H1 (cell line): ENCODE results near the gene AK5. TPM values are rescaled to one million over a fixed set of nuclear protein-coding genes. Genes with fewer than 3 reads are reported as not detected.

Source experiments
- CTCF ChIA-PET: fragments of 300-600 bp; sonication (Branson Sonifier 250); formaldehyde crosslinking; loops from one replicate; lab custom pipeline; 2021; ENCODE audit not compliant: partially characterized antibody; lab: Charles Lee
- POLR2A ChIA-PET: fragments of 300-600 bp; sonication (Branson Sonifier 250); formaldehyde crosslinking; loops from one replicate; lab custom pipeline; 2021; ENCODE audit warnings: inconsistent platforms; ENCODE audit not compliant: partially characterized antibody; lab: Charles Lee
- DNase-seq, 2 experiments: peaks; one replicate each; pipeline versions ENCODE4 v3.0.0 to v3.0.0-alpha.2; 2010 to 2022; ENCODE audit warnings: low spot score in 2 of 2, low read depth in 1 of 2, mixed read lengths in 1 of 2
- FAIRE-seq: peaks from 2 replicates; lab custom pipeline; 2011; peaks lifted over from hg19 to GRCh38; lab: Jason Lieb, UNC
- H2AFZ ChIP-seq: 2 replicates; pipeline ENCODE4 v1.8.1; 2012; ENCODE audit warnings: low read length, inconsistent platforms
- H2AK5ac ChIP-seq: 2 replicates; pipeline ENCODE4 v1.6.1; 2013; ENCODE audit warnings: low read depth, low read length
- H2BK120ac ChIP-seq: replicated peaks from 2 replicates; pipeline ENCODE3; 2013; ENCODE audit warnings: low read depth, low read length, inconsistent platforms
- H2BK12ac ChIP-seq: 2 replicates; pipeline ENCODE4 v1.6.1; 2013; ENCODE audit warnings: low read depth, low read length
- H2BK15ac ChIP-seq: 2 replicates; pipeline ENCODE4 v1.6.1; 2013; ENCODE audit warnings: low read length
- H2BK20ac ChIP-seq: 2 replicates; pipeline ENCODE4 v1.6.1; 2013; ENCODE audit warnings: low read length
- H2BK5ac ChIP-seq: 2 replicates; pipeline ENCODE4 v1.6.1; 2013; ENCODE audit warnings: low read depth, low read length
- H3K14ac ChIP-seq: 2 replicates; pipeline ENCODE4 v1.6.1; 2013; ENCODE audit warnings: inconsistent platforms; ENCODE audit not compliant: insufficient read length
- H3K18ac ChIP-seq: 2 replicates; pipeline ENCODE4 v1.6.1; 2013; ENCODE audit warnings: low read length; ENCODE audit errors: extremely low read depth
- H3K23ac ChIP-seq: 2 replicates; pipeline ENCODE4 v1.6.1; 2013; ENCODE audit warnings: inconsistent platforms; ENCODE audit not compliant: insufficient read length
- H3K23me2 ChIP-seq: 2 replicates; pipeline ENCODE4 v1.6.1; 2013; ENCODE audit warnings: low read depth, low read length
- H3K27ac ChIP-seq: 2 replicates; pipeline ENCODE4 v1.6.1; 2011; ENCODE audit warnings: low read depth, low read length, inconsistent platforms
- H3K27me3 ChIP-seq, 4 experiments: replicated peaks in 1 of 4; 1 replicate in 1 of 4; 2 replicates in 3 of 4; pipeline versions ENCODE4 v1.6.1 to v1.8.1; 2011 to 2013; ENCODE audit warnings: low read length in 3 of 4, mild to moderate bottlenecking in 3 of 4, inconsistent platforms in 2 of 4, mixed read lengths in 2 of 4, moderate library complexity in 1 of 4; ENCODE audit not compliant: control insufficient read depth in 3 of 4, insufficient read depth in 3 of 4; ENCODE audit errors: extremely low read depth in 1 of 4
- H3K36me3 ChIP-seq, 4 experiments: 2 replicates each; pipeline versions ENCODE4 v1.6.1 to v1.8.1; 2011 to 2013; ENCODE audit warnings: mild to moderate bottlenecking in 4 of 4, low read length in 3 of 4, moderate library complexity in 2 of 4, control low read depth in 1 of 4, inconsistent platforms in 1 of 4; ENCODE audit not compliant: insufficient read depth in 4 of 4, control insufficient read depth in 2 of 4
- H3K4ac ChIP-seq: replicated peaks from 2 replicates; pipeline ENCODE3; 2013; ENCODE audit warnings: low read length, low read depth, mixed read lengths, inconsistent platforms; ENCODE audit not compliant: insufficient read length
- H3K4me1 ChIP-seq, 4 experiments: replicated peaks in 1 of 4; 1 replicate in 1 of 4; 2 replicates in 3 of 4; pipeline versions ENCODE4 v1.6.1 to v1.8.1; 2011 to 2013; ENCODE audit warnings: low read length in 3 of 4, inconsistent platforms in 2 of 4, mixed read lengths in 1 of 4; ENCODE audit not compliant: insufficient read depth in 4 of 4, control insufficient read depth in 3 of 4
- H3K4me2 ChIP-seq, 2 experiments: 2 replicates each; pipeline versions ENCODE4 v1.6.1 to v1.8.1; 2011 to 2013; ENCODE audit warnings: low read depth in 2 of 2, low read length in 2 of 2, control low read depth in 1 of 2, inconsistent platforms in 1 of 2, mild to moderate bottlenecking in 1 of 2; ENCODE audit not compliant: insufficient read depth in 1 of 2
- H3K4me3 ChIP-seq, 4 experiments: fragments of 200-600, 300-600 bp in 1 of 4; sonication (generic), shearing (Covaris generic), sonication (Bioruptor Twin) in 1 of 4; 2 replicates each; pipeline versions ENCODE4 v1.5.1 to v1.8.1; 2011 to 2016; ENCODE audit warnings: low read length in 4 of 4, low read depth in 3 of 4, control low read depth in 2 of 4, inconsistent platforms in 2 of 4, mild to moderate bottlenecking in 2 of 4, mixed read lengths in 1 of 4, moderate library complexity in 1 of 4; ENCODE audit not compliant: insufficient read depth in 2 of 4; ENCODE audit errors: extremely low read depth in 1 of 4
- H3K56ac ChIP-seq: replicated peaks from 2 replicates; pipeline ENCODE3; 2013; ENCODE audit warnings: low read depth, mild to moderate bottlenecking, mixed read lengths, low read length, inconsistent platforms; ENCODE audit not compliant: insufficient read length
- H3K79me1 ChIP-seq: 2 replicates; pipeline ENCODE4 v1.6.1; 2013; ENCODE audit warnings: low read depth, low read length, control low read depth
- H3K79me2 ChIP-seq, 2 experiments: 2 replicates each; pipeline versions ENCODE4 v1.6.1 to v1.8.1; 2012 to 2013; ENCODE audit warnings: low read length in 2 of 2, mild to moderate bottlenecking in 2 of 2, inconsistent platforms in 1 of 2; ENCODE audit not compliant: insufficient read depth in 2 of 2, control insufficient read depth in 1 of 2
- H3K9ac ChIP-seq, 4 experiments: replicated peaks in 1 of 4; 1 replicate in 1 of 4; 2 replicates in 3 of 4; pipeline versions ENCODE4 v1.6.1 to v1.8.1; 2011 to 2013; ENCODE audit warnings: low read depth in 3 of 4, low read length in 3 of 4, control low read depth in 2 of 4, mild to moderate bottlenecking in 2 of 4, moderate library complexity in 2 of 4, inconsistent platforms in 1 of 4; ENCODE audit errors: extremely low read depth in 1 of 4
- H3K9me3 ChIP-seq, 2 experiments: 2 replicates each; pipeline versions ENCODE4 v1.6.1 to v1.8.1; 2012 to 2013; ENCODE audit warnings: mild to moderate bottlenecking in 2 of 2, moderate library complexity in 2 of 2, control low read depth in 1 of 2, inconsistent platforms in 1 of 2, low read depth in 1 of 2, low read length in 1 of 2, mixed read lengths in 1 of 2; ENCODE audit not compliant: insufficient read depth in 2 of 2
- H4K20me1 ChIP-seq, 2 experiments: replicated peaks in 1 of 2; 2 replicates each; pipeline versions ENCODE3 to v1.8.1; 2011 to 2013; ENCODE audit warnings: inconsistent platforms in 2 of 2, low read length in 2 of 2, mild to moderate bottlenecking in 1 of 2; ENCODE audit not compliant: insufficient read depth in 2 of 2, control insufficient read depth in 1 of 2
- H4K5ac ChIP-seq: 2 replicates; pipeline ENCODE4 v1.6.1; 2013; ENCODE audit warnings: low read length, low read depth, mixed read lengths, inconsistent platforms; ENCODE audit not compliant: insufficient read length
- H4K8ac ChIP-seq: 2 replicates; pipeline ENCODE4 v1.8.0; 2013; ENCODE audit warnings: mild to moderate bottlenecking, moderate library complexity, low read length, inconsistent platforms; ENCODE audit not compliant: insufficient read depth; ENCODE audit errors: extremely low read depth
- H4K91ac ChIP-seq: replicated peaks from 2 replicates; pipeline ENCODE3; 2013; ENCODE audit warnings: low read length, mixed read lengths, inconsistent platforms; ENCODE audit not compliant: insufficient read length
- CBX8 ChIP-seq: fragments of 300-800, 300-1000 bp; sonication (generic); IDR thresholded peaks from 2 replicates; pipeline ENCODE4 v1.7.1; 2016; ENCODE audit warnings: low read depth, low read length, borderline replicate concordance
- EP300 ChIP-seq, 2 experiments: IDR thresholded peaks; 1 replicate in 1 of 2; 2 replicates in 1 of 2; pipeline ENCODE4 v1.6.1; 2011 to 2012; ENCODE audit warnings: low read depth in 2 of 2, low read length in 2 of 2, mild to moderate bottlenecking in 2 of 2, borderline replicate concordance in 1 of 2, inconsistent platforms in 1 of 2, moderate library complexity in 1 of 2
- JUN ChIP-seq: IDR thresholded peaks from 2 replicates; pipeline ENCODE4 v1.6.1; 2011; ENCODE audit warnings: low read depth, mild to moderate bottlenecking, improper control_type of control experiment, low read length
- POU5F1 ChIP-seq: IDR thresholded peaks from 2 replicates; pipeline ENCODE4 v1.6.1; 2011; ENCODE audit warnings: low read depth, mild to moderate bottlenecking, low read length, moderate library complexity
- RXRA ChIP-seq: IDR thresholded peaks from 2 replicates; pipeline ENCODE4 v1.6.1; 2011; ENCODE audit warnings: low read depth, mild to moderate bottlenecking, low read length, moderate library complexity; ENCODE audit not compliant: insufficient read depth
- SP1 ChIP-seq: IDR thresholded peaks from 2 replicates; pipeline ENCODE4 v1.6.1; 2011; ENCODE audit warnings: low read depth, low read length
- SUZ12 ChIP-seq: fragments of 200-600 bp; sonication (generic); IDR thresholded peaks from 2 replicates; pipeline ENCODE4 v1.6.1; 2012; ENCODE audit warnings: mild to moderate bottlenecking, inconsistent platforms, low read length, moderate library complexity, mixed read lengths
- TAF7 ChIP-seq: optimal IDR thresholded peaks from 2 replicates; pipeline ENCODE3; 2011; ENCODE audit warnings: low read depth, mild to moderate bottlenecking, inconsistent platforms, low read length, moderate library complexity, borderline replicate concordance
- TEAD4 ChIP-seq: IDR thresholded peaks from 2 replicates; pipeline ENCODE4 v1.6.1; 2012; ENCODE audit warnings: low read depth, low read length, inconsistent platforms, mixed read lengths
- WGBS, 2 experiments: shearing (Covaris generic) in 1 of 2; methylation state at CpG; one replicate each; pipeline versions ENCODE4 v1.1.6 to v1.1.7; 2013 to 2015; ENCODE audit warnings: low lambda C conversion rate in 2 of 2, mixed read lengths in 2 of 2, inconsistent platforms in 1 of 2, low coverage in 1 of 2, missing lambda C conversion rate in 1 of 2; ENCODE audit not compliant: insufficient replicate concordance in 2 of 2, insufficient coverage in 1 of 2, insufficient read length in 1 of 2; ENCODE audit errors: extremely low coverage in 1 of 2, missing lambda C conversion rate in 1 of 2; 5-methylcytosine and 5-hydroxymethylcytosine counted together
- polyA plus RNA-seq, 7 experiments: library from polyadenylated mRNA; depleted of rRNA in 3 of 7; stranded (reverse) in 5 of 7; unstranded in 2 of 7; fragments of >200 nt in 5 of 7; fragments of 200-250 nt in 2 of 7; gene quantifications; 1 replicate in 5 of 7; 2 replicates in 1 of 7; 4 replicates in 1 of 7; pipeline versions ENCODE4 v1.2.1 to v1.2.3, GENCODE V29; 2011 to 2013; ENCODE audit warnings: missing spikeins in 2 of 7, mixed read lengths in 2 of 7
- total RNA-seq: library from RNA; stranded (reverse); fragmentation: NEBNext Ultra II Directional; extraction: Animal tissue kit (Norgen Biotek cat#: 25700); gene quantifications from 2 replicates; pipeline ENCODE4 v1.2.1, GENCODE V29; 2021
- TF ChIP-seq, protein P1 (sequence below), 3 experiments: IDR thresholded peaks; 1 replicate in 2 of 3; 2 replicates in 1 of 3; pipeline versions ENCODE4 v1.5.1 to v1.6.1; 2011; ENCODE audit warnings: low read length in 3 of 3, mild to moderate bottlenecking in 3 of 3, inconsistent platforms in 2 of 3, low read depth in 1 of 3, moderate library complexity in 1 of 3; ENCODE audit not compliant: insufficient read depth in 1 of 3; ENCODE audit errors: control extremely low read depth in 1 of 3

The AK5 gene
- total and polyA plus RNA-seq, 2 of the 8 experiments (the other 6 are each of a cell fraction or from before 2014, with no cell fraction given): 2.0 to 7.1 TPM

DNA sequence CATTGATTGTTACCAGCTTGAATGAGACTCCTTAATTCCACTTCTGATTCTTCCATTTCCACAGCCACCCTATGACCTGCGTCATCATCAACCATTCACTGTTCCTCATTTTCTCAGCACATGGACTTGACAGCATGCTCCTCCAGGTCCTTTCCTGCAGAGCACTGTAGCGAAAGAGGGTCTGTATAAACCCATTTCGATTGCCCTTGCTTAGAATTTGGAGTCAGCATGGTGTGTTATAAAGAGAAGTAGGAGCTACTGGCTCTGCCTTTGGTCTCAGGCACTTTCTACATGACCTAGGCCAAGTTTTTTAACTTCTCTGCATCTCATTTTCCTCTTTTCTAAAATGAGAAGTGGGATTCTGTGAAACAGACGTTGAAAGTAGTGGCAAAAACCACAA lies 133.8 kb downstream of the AK5 start:
- ChIA-PET POLR2A (no interaction called here), CTCF (interaction anchor here (1.1 to 1.9 kb wide), 3 partner anchors 10 to 99 kb away, joined by 4 to 6 read pairs (median 4); no protein-coding TSS in a partner anchor)
- Histone ChIP-seq H3K23me2 (no peaks in the 10 kb centered on the region), H2BK120ac (no peak overlapping the region), H3K27ac (no peak overlapping the region), H3K56ac (no peak overlapping the region), H2AFZ (no peak overlapping the region), H3K79me1 (no peaks in the 10 kb centered on the region), H4K20me1 (no peaks in the 10 kb centered on the region), H3K4me1 (peaks cover 0 to 4% (median 1%) of the 10 kb centered on the region in 4 experiments; a peak in 3 of 7 replicates), H3K14ac (no peak overlapping the region), H2BK20ac (no peak overlapping the region), H3K4me3 (no peak overlapping the region), H2BK5ac (no peak overlapping the region), H3K23ac (no peak overlapping the region), H3K79me2 (no peaks in the 10 kb centered on the region), H3K4ac (no peak overlapping the region), H2BK15ac (no peak overlapping the region), H4K91ac (no peak overlapping the region), H2AK5ac (no peak overlapping the region), H3K36me3 (no peaks in the 10 kb centered on the region; a peak in 1 of 8 replicates), H3K9me3 (no peaks in the 10 kb centered on the region), H3K18ac (no peak overlapping the region), H2BK12ac (no peak overlapping the region), H3K4me2 (no peak overlapping the region), H4K8ac (no peak overlapping the region), H3K27me3 (no peaks in the 10 kb centered on the region), H4K5ac (no peak overlapping the region), H3K9ac (no peak overlapping the region)
- FAIRE-seq (no peak), DNase-seq (no peak)
- WGBS, 2 experiments: 86% methylated on average over 4 of the region's 4 CpGs; no CpG with 5 or more reads in 1 of the 2 experiments
- TF ChIP-seq EP300 (IDR thresholded peaks at IDR 0.05; ENCODE audit: borderline replicate concordance in 1 of 2, low read depth in 2 of 2, low read length in 2 of 2) (no peak), POU5F1 (no peak), JUN (no peak), SUZ12 (no peak), TEAD4 (no peak), SP1 (no peak), CBX8 (no peak), RXRA (no peak), TAF7 (no peak)
- TF ChIP-seq, protein P1, sequence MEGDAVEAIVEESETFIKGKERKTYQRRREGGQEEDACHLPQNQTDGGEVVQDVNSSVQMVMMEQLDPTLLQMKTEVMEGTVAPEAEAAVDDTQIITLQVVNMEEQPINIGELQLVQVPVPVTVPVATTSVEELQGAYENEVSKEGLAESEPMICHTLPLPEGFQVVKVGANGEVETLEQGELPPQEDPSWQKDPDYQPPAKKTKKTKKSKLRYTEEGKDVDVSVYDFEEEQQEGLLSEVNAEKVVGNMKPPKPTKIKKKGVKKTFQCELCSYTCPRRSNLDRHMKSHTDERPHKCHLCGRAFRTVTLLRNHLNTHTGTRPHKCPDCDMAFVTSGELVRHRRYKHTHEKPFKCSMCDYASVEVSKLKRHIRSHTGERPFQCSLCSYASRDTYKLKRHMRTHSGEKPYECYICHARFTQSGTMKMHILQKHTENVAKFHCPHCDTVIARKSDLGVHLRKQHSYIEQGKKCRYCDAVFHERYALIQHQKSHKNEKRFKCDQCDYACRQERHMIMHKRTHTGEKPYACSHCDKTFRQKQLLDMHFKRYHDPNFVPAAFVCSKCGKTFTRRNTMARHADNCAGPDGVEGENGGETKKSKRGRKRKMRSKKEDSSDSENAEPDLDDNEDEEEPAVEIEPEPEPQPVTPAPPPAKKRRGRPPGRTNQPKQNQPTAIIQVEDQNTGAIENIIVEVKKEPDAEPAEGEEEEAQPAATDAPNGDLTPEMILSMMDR (IDR thresholded peaks at IDR 0.05; ENCODE audit: control extremely low read depth in 1 of 3, insufficient read depth in 1 of 3, low read depth in 1 of 3, low read length in 3 of 3): no peak
